Skeletal muscle cell (primary cell): ENCODE results near the gene SMPD4.
"Not testable (repeated sequence)": the region's sequence is repeated elsewhere in the genome, so short reads cannot be mapped to it uniquely, and the experiment has no call there.

ENCODE experiments used
- DNase-seq: peaks from one replicate; pipeline ENCODE4 v3.0.0-alpha.2; 2010; ENCODE audit warnings: low read depth
- H3K4me3 ChIP-seq: 2 replicates; pipeline ENCODE4 v1.5.1; 2011; ENCODE audit warnings: low read depth, mild to moderate bottlenecking, control low read depth, low read length, moderate library complexity

The SMPD4 gene

GRCh38 chr2:130145006-130145414 is 36.4 kb downstream of the SMPD4 start, which contains the start of gene CCDC74B:
Gene CCDC74B (minus strand): TSS chr2:130145112. CDS start chr2:130144996, 116 bp downstream.
- H3K4me3 ChIP-seq = peak within 1 kb of the TSS; percentile 44

DNA sequence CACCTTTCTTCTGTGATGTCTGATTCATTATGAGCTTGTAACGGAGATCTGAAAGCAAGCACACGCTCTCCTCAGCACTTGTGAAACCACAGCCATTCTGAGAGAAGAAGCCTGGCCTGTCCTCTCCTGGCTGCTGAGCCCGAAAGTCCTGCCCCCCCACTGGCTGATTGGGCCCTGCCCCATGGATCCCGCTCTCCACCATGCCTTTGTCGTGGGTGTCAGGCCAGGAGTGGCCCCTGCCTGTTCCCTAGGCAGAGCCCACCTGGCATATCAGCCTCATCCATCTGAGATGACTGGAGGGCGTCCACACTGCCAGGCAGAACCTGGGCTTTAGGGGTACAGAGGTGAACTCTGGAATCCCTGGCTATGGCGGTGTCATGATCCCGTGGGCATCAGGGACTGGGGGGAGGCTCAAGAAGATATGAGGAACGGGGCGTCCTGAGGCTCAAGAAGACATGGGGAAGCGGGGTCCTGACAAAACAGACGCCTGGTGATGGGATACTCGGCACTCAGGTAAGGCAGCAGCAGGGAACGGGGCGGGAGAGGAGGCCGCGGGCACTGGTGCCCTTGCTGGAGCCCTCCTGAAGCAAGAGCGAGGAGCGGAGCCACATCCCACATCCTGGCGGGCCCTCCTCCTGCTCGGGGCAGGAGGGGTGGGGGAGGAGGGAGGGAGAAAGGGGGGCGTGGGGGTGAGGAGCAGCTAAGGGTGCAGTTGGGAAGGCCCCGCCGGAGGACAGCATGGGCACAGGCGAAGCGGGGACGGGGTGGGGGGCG is 37.9 kb downstream of the SMPD4 start:
- DNase-seq = not testable (repeated sequence)
- peak overlapping the region; percentile 7 for H3K4me3 ChIP-seq

More at GRCh38 chr2:130145006-130145414, 36.4 kb downstream of the SMPD4 start, which contains the start of gene CCDC74B:
- not testable (repeated sequence) for DNase-seq

DNA sequence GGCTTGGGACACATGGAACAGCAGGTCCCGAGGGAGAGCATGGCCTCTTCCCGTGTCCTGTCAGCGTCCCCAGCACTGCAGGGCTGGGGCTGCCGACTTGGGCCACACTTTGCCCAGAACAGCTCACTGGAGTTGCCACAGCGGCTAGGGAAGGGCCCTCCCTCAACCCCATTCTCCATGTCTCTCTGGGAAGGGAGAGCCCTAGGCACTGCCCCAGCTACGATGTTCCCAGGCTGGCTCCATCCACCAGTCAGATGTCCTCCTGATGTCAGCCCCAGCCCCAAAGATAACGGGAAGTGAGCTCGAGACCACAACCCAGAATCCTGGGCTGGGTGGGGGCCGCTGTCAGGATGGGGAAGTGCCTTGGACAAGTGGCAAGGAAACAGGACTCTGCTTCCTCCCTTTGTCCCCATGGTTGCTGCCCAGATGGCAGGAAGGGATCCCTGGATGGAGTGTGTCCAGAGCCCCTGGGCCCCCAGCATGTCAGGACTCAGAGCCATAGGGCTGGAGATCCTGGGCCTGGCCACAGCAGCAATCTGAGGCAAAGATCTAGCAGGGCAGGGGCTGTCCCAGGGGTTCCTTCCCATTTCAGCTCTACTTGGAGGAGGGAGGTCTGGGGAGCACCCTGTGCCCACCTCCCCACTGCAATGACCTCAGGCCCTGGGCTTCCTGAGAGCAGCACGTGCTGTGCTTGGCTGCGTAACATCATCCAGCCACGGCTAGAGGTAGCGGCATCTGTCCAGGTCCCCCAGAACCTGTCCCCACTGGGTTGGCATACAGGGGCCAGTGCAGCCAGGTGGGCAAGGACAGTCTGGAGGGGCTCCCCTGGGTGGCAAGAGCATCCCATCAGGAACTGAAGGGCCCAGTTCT is 38.8 kb downstream of the SMPD4 start:
- not testable (repeated sequence) for H3K4me3 ChIP-seq, DNase-seq

DNA sequence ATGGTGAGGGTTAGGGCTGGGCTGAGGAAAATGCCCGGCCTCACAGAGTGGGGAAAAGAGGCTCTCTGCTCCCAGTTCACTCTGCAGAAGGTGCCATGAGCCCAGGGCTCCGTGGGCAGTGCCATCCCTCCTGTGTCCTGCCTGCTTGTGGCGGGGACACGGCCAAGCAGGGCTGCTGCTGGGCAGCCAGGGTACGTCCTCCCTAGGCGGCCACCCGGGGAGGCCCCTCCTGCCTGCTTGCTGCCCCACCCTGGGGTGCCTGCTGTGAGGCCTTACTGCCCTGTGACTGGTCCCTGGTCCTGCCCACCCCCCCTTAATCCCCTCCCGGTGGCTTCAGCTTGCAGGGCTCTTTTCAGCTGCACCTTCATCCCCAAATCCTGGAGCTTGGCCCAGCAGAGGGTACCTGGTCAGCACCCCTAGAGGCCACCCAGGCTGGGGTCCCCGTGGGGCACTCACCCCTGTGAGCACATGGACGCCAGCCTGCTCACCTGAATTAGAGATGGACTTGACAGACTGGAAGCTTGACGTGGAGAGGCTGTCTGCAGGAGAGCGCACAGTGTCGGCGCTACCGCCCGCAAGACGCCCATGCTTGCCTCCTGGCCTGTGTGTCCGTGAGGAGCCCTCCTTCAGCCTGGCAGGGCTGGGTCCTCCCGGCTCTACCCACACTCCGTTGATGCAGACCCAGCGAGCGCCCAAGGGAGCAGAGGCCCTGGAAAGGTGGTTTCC is 39.6 kb downstream of the SMPD4 start:
- not testable (repeated sequence) for H3K4me3 ChIP-seq, DNase-seq

DNA sequence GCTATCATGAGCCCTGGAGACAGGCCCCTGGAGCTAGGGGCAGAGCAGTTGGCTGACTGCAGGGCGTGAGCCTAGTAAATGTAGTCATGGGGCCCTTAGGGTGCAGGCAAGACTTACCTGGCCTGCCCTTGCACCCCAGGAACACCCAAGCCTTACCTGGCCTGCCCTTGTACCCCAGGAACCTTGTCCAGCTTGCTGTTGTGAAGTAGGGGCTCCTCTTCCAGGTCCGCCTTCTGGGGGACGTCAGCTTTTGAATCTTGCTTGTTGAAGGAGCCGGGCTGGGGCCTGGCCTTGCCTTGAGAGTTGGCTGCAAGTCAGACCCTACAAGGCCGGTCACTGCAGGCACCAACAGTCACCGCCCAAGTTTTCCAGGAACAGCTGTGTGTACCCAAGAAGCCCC is 40.4 kb downstream of the SMPD4 start:
- not testable (repeated sequence) for H3K4me3 ChIP-seq, DNase-seq

DNA sequence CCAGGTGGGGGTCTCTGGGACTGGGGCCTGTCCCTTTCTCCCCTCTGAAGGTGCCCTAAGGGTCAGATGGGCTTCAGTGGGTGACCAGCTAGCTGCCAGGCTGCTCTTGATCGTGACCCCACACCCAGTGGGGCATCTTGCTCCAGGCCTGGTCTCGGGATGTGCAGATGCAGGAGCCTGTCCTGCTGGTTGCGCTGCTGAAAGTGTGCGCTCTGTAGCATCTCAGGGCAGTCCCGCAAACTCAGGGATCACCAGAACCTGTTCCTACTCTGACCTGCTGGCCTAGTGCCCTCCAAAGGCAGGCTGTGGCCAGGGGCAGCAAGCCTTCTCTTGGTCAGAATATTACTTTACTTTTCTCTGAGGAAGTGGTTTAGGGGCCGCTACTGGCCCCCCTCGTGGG is 40.9 kb downstream of the SMPD4 start:
- H3K4me3 ChIP-seq, DNase-seq: not testable (repeated sequence)

DNA sequence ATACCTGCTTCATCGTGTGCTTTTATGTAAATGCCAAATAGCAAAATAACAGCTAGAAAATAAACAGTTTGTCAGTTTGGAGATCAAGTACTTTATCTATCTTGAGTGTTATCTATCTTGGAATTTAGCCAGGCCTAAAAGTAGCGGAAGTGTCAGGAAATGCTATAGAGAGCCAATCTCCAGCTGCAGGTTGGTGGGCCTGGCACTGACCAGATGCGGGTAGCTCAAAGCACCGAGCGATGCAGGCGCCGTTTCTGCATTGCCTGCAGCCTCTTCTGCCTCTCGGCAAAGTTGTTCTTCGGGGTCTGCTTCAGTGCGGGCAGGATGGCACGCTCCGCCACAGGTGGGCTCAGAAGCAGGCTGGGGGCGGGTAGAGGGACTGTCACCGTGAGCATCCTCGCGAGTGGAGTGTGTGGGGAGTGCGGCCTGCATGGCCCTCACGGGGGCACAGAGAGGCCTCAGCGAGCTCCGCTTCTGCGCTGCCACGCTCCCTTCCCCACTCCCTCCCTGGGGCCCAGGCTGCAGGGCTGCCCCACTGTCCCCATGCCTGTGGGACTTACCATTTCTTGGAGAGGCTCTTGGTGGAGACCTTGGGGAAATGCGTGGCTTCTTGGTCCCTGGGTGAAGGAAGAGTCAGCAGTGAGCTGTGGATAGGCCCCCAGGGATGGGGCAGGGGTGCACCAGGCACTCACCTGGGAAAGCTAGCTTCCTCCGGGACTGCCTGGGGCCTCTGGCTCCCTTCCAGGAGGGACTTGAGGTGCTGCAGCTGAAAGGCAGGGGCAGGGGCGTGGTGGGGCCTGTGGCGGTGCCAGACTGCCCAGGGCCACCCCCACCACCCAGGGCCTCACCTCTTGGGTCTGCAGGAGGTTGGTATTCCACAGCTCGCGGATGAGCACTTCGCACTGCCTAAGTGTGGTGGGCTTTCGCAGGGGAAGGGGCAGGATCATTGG is 41.8 kb downstream of the SMPD4 start:
- DNase-seq, H3K4me3 ChIP-seq: not testable (repeated sequence)

- not testable (repeated sequence) for DNase-seq, H3K4me3 ChIP-seq
Observed at GRCh38 chr2:130138841-130139251, 42.6 kb downstream of the SMPD4 start.

- not testable (repeated sequence) for H3K4me3 ChIP-seq, DNase-seq
Observed at GRCh38 chr2:130138326-130138725, 43.1 kb downstream of the SMPD4 start.

- not testable (repeated sequence) for H3K4me3 ChIP-seq, DNase-seq
Observed at GRCh38 chr2:130137118-130137517, 44.3 kb downstream of the SMPD4 start.

DNA sequence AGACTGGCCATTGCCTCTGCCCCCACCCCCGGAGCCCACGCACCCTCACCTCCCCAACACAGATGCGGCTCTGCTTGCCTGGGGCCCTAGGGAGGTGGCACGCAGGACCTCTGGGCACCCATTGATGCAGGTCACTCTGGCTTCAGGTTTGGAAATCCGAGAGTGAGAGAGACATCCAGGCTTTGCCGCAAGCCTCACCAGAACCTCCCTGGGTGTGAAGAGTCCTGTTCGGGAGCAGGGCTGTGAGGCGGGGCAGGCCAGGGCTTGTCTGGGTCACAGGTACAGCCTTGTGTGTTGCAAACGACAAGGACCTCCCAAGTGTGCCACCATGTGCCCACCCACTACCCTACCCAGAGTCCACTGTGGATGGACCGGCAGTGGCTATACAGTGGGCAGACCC is 44.9 kb downstream of the SMPD4 start:
- not testable (repeated sequence) for DNase-seq, H3K4me3 ChIP-seq

GRCh38 chr2:130135692-130136541 is 45.5 kb downstream of the SMPD4 start:
- no peak overlapping the region for H3K4me3 ChIP-seq
- DNase-seq = no peak

DNA sequence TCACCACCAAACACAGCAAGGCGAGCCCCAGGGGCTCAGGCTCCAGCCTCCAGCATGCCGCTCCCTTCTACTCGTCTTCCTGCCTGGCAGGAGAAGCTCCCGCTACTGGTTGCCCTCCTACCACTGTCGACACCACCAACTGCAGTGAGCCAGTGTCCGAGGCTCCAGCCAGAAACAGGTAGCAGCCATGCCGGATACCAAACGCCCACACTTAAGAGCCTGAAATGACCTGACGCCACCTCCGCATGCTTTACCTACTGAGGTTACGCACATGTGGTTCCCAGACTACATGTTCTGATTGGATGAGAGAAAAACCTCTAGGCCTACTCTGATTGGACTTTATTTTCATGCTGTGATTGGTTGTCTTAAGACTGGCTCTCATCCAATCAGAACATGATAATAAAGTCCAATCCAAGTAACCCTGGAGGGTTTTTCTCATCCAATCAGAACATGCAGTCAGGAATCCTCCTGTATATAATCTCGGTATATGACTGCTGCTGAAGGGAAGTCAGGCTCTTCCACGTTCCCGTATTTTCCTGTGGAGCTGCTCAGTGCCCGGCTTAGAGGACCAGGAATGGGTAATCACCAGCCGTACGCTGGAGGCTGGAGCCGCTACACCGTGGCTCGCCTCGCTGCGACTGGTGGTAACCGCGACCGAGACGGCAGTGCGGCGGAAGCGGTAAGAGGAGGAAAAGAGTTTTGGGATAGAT is 52.1 kb downstream of the SMPD4 start, which contains the start of gene POTEF:
TSS of gene POTEF (minus strand) at position 103 of the 710 bp plus-strand sequence. CDS start 8,707 bp downstream, outside the sequence.
- H3K4me3 ChIP-seq, DNase-seq: not testable (repeated sequence)

DNA sequence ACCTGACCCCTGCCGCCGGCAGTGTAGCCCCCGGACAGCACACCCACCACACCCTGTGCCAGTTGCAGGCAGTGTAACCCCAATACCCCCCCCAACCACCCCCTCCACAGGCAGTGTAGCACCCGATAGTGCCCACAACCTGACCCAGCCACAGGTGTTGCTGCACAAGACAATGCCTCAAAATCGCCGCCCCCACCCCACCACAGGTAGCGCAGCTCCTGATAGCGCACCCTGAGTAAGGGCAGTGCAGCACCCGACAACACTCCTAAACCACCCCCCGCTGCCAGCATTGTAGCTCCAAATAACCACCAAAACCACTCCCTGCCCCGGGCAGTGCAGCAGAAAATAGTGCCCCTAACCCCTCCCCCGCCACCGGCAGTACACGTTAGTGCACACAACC is 52.9 kb downstream of the SMPD4 start:
- not testable (repeated sequence) for H3K4me3 ChIP-seq, DNase-seq

- not testable (repeated sequence) for DNase-seq, H3K4me3 ChIP-seq
Observed at GRCh38 chr2:130127726-130128125, 53.7 kb downstream of the SMPD4 start.

GRCh38 chr2:130120924-130121323 is 60.5 kb downstream of the SMPD4 start:
- not testable (repeated sequence) for H3K4me3 ChIP-seq, DNase-seq
